HG03575 (cell line): ENCODE measurements around the gene HDAC9.
A peak's percentile ranks its signal among the peaks of the same experiment; 100 is the strongest.

Experiments
- ATAC-seq: cut with Tn5 transposase; IDR thresholded peaks from one replicate; pipeline ENCODE4 v1.9.1; 2021; ENCODE audit not compliant: unreplicated experiment, insufficient number of reproducible peaks, low FRiP score; ENCODE audit errors: extremely low read depth

HDAC9 gene

GRCh38 chr7:18489624-18490023 lies 5.9 kb upstream of the HDAC9 start:
- no peak for ATAC-seq

- ATAC-seq, result no peak
Measured at GRCh38 chr7:18491871-18492270, 3.7 kb upstream of the HDAC9 start.

GRCh38 chr7:18494406-18494805 lies 1.1 kb upstream of the HDAC9 start:
- no peak for ATAC-seq

GRCh38 chr7:18494821-18495408 lies 634 bp upstream of the HDAC9 start:
- peak; percentile 35 for ATAC-seq

- ATAC-seq, result no peak
Measured at GRCh38 chr7:18496341-18496700, 772 bp downstream of the HDAC9 start.

- no peak for ATAC-seq
Measured at GRCh38 chr7:18497082-18497481, 1.5 kb downstream of the HDAC9 start.

- no peak for ATAC-seq
Measured at GRCh38 chr7:18497800-18498199, 2.3 kb downstream of the HDAC9 start.

- ATAC-seq, result no peak
Measured at GRCh38 chr7:18498341-18498740, 2.8 kb downstream of the HDAC9 start.

- ATAC-seq, result no peak
Measured at GRCh38 chr7:18499407-18500177, 4.0 kb downstream of the HDAC9 start.

GRCh38 chr7:18503126-18503866 lies 7.7 kb downstream of the HDAC9 start:
- ATAC-seq, result no peak

- no peak for ATAC-seq
Measured at GRCh38 chr7:18504965-18505364, 9.4 kb downstream of the HDAC9 start.

GRCh38 chr7:18505870-18506460 lies 10.4 kb downstream of the HDAC9 start:
- ATAC-seq, result no peak

GRCh38 chr7:18508443-18509427 lies 13.2 kb downstream of the HDAC9 start:
- peak; percentile 84 for ATAC-seq

GRCh38 chr7:18509481-18509880 lies 13.9 kb downstream of the HDAC9 start:
- ATAC-seq, result no peak

GRCh38 chr7:18511351-18512140 lies 16.0 kb downstream of the HDAC9 start:
- no peak for ATAC-seq

GRCh38 chr7:18513343-18513742 lies 17.8 kb downstream of the HDAC9 start:
- no peak for ATAC-seq

- no peak for ATAC-seq
Measured at GRCh38 chr7:18515067-18515466, 19.5 kb downstream of the HDAC9 start.

GRCh38 chr7:18517646-18518045 lies 22.1 kb downstream of the HDAC9 start:
- ATAC-seq, result no peak
